HepG2 (cell line): ENCODE results near the gene ATRNL1. TPM values are rescaled to one million over a fixed set of nuclear protein-coding genes. Genes with fewer than 3 reads are reported as not detected.

ENCODE experiments used
- ATAC-seq: fragments of 200-7000 bp; cut with Tn5 transposase; 3 replicates; pipeline ENCODE4 v1.9.1; 2020; ENCODE audit warnings: mild to moderate bottlenecking, moderate library complexity
- BruUV-seq: library from RNA; stranded (reverse); fragments of 400-500 nt; replicated peaks from 2 replicates; lab custom pipeline; 2021; lab: Mats Ljungman, UMichigan
- CTCF ChIA-PET: fragments of 300-600 bp; formaldehyde crosslinking; extraction: SDS; loops from one replicate; lab custom pipeline; 2021; ENCODE audit warnings: low total read pairs, inconsistent platforms, low intra/inter-chr PET ratio; lab: Yijun Ruan, JAX
- POLR2A ChIA-PET: fragments of 350-600 bp; sonication (Branson Sonifier 250); formaldehyde crosslinking; loops from one replicate; lab custom pipeline; 2020; ENCODE audit warnings: antibody characterized with exemption, inconsistent platforms; lab: Yijun Ruan, JAX
- DNase-seq: peaks from one replicate; pipeline ENCODE4 v3.0.0-alpha.2; 2015; ENCODE audit warnings: low spot score
- FAIRE-seq: peaks from 3 replicates; lab custom pipeline; 2011; peaks lifted over from hg19 to GRCh38; lab: Jason Lieb, UNC
- H2AFZ ChIP-seq: one replicate; pipeline ENCODE4 v1.6.1; 2011; ENCODE audit warnings: low read length, inconsistent platforms
- H3K27ac ChIP-seq: fragments of 300-600 bp; 3 replicates; pipeline ENCODE4 v1.8.0; 2011; ENCODE audit warnings: mixed run types, mild to moderate bottlenecking, mixed read lengths, low read length, inconsistent platforms; ENCODE audit not compliant: insufficient read depth; ENCODE audit errors: extremely low read length
- H3K27me3 ChIP-seq, 2 experiments: fragments of 200-600 bp in 1 of 2; 2 replicates in 1 of 2; 3 replicates in 1 of 2; pipeline versions ENCODE4 v1.6.0 to v1.8.0; 2011; ENCODE audit warnings: low read length in 2 of 2, mild to moderate bottlenecking in 2 of 2, moderate library complexity in 2 of 2, inconsistent platforms in 1 of 2; ENCODE audit not compliant: insufficient read depth in 2 of 2, control insufficient read depth in 1 of 2
- H3K36me3 ChIP-seq, 2 experiments: fragments of 200-600 bp in 1 of 2; replicated peaks in 1 of 2; 2 replicates in 1 of 2; 3 replicates in 1 of 2; pipeline versions ENCODE4 v1.5.1 to v1.8.0; 2011; ENCODE audit warnings: low read length in 2 of 2, inconsistent platforms in 1 of 2; ENCODE audit not compliant: insufficient read depth in 2 of 2, control insufficient read depth in 1 of 2
- H3K4me1 ChIP-seq: 2 replicates; pipeline ENCODE4 v1.5.1; 2012; ENCODE audit warnings: low read length, inconsistent platforms; ENCODE audit not compliant: insufficient read depth
- H3K4me2 ChIP-seq: 2 replicates; pipeline ENCODE4 v1.6.0; 2011; ENCODE audit warnings: low read depth, low read length, inconsistent platforms
- H3K4me3 ChIP-seq, 3 experiments: fragments of 200-600 bp in 1 of 3; sonication (generic), shearing (Covaris generic) in 1 of 3; replicated peaks in 1 of 3; 2 replicates each; pipeline ENCODE4 v1.5.1; 2011 to 2016; ENCODE audit warnings: low read length in 3 of 3, inconsistent platforms in 2 of 3, low read depth in 2 of 3, mild to moderate bottlenecking in 2 of 3, control low read depth in 1 of 3, mixed read lengths in 1 of 3; ENCODE audit not compliant: insufficient read depth in 1 of 3
- H3K79me2 ChIP-seq: one replicate; pipeline ENCODE4 v1.6.1; 2011; ENCODE audit warnings: low read length, inconsistent platforms; ENCODE audit not compliant: insufficient read depth
- H3K9ac ChIP-seq: 2 replicates; pipeline ENCODE4 v1.6.0; 2011; ENCODE audit warnings: mild to moderate bottlenecking, low read depth, low read length, inconsistent platforms; ENCODE audit not compliant: insufficient read depth
- H3K9me3 ChIP-seq: 2 replicates; pipeline ENCODE4 v1.5.1; 2012; ENCODE audit warnings: mild to moderate bottlenecking, low read length
- H4K20me1 ChIP-seq: 2 replicates; pipeline ENCODE4 v1.6.0; 2011; ENCODE audit warnings: inconsistent platforms, mild to moderate bottlenecking, low read length, moderate library complexity; ENCODE audit not compliant: insufficient read depth
- FOXA1 ChIP-seq, 2 experiments: fragments of 450-650 bp in 1 of 2; sonication (generic) in 1 of 2; formaldehyde crosslinking in 1 of 2; IDR thresholded peaks; 2 replicates each; pipeline versions ENCODE4 v1.4.0 to v1.6.1; 2016 to 2020; ENCODE audit warnings: missing genetic modification reagents in 1 of 2
- LCORL ChIP-seq, 2 experiments: fragments of 450-650 bp in 1 of 2; sonication (generic) in 1 of 2; formaldehyde crosslinking in 1 of 2; IDR thresholded peaks; 2 replicates each; pipeline versions ENCODE4 v1.5.0 to v1.6.1; 2017 to 2020; ENCODE audit warnings: antibody characterized with exemption in 1 of 2, missing genetic modification reagents in 1 of 2
- MTA3 ChIP-seq: sonication (generic); formaldehyde crosslinking; IDR thresholded peaks from 2 replicates; pipeline ENCODE4 v1.4.0; 2020; ENCODE audit warnings: missing genetic modification reagents
- SALL1 ChIP-seq: sonication (generic); formaldehyde crosslinking; IDR thresholded peaks from 2 replicates; pipeline ENCODE4 v1.8.0; 2022; ENCODE audit warnings: mild to moderate bottlenecking, missing genetic modification reagents
- SRSF1 ChIP-seq: fragments of 200-400 bp; formaldehyde crosslinking; optimal IDR thresholded peaks from 2 replicates; pipeline ENCODE3; 2017; ENCODE audit warnings: mild to moderate bottlenecking, low read depth, low read length, moderate library complexity
- TARDBP ChIP-seq: sonication (generic); formaldehyde crosslinking; IDR thresholded peaks from 2 replicates; pipeline ENCODE4 v1.8.0; 2022; ENCODE audit warnings: mild to moderate bottlenecking, missing genetic modification reagents
- ZMYM4 ChIP-seq: sonication (generic); formaldehyde crosslinking; IDR thresholded peaks from 2 replicates; pipeline ENCODE4 v1.8.1; 2023; ENCODE audit warnings: mild to moderate bottlenecking, missing genetic modification reagents
- WGBS: methylation state at CpG from one replicate; pipeline ENCODE4 v1.1.6; 2017; ENCODE audit warnings: low lambda C conversion rate; 5-methylcytosine and 5-hydroxymethylcytosine counted together
- in situ Hi-C: cut with HindIII; loops from 2 replicates; pipeline ENCODE4 v1.10.0; 2017; ENCODE audit warnings: low pct_unique_long_range_greater_than_20kb; ENCODE audit not compliant: extremely low pct_ligation_motif_present
- intact Hi-C: fragments of 100-400 bp; cut with micrococcal nuclease; formaldehyde crosslinking; loops from one replicate; pipeline ENCODE4 v1.10.0; 2022; ENCODE audit not compliant: unreplicated experiment
- polyA plus RNA-seq, 8 experiments: library from polyadenylated mRNA; depleted of rRNA in 3 of 8; stranded (reverse) in 7 of 8; unstranded in 1 of 8; fragments of >200 nt; fragmentation: Illumina TruSeq in 4 of 8; extraction: Trizol in 4 of 8; gene quantifications; 2 replicates each; pipeline versions ENCODE4 v1.2.1 to v1.2.3, GENCODE V29; 2011 to 2016; ENCODE audit warnings: low read depth in 4 of 8, missing spikeins in 1 of 8, mixed read lengths in 1 of 8; ENCODE audit not compliant: insufficient read depth in 1 of 8
- total RNA-seq, 5 experiments: library from RNA; depleted of rRNA; stranded (reverse); fragments of >200 nt; fragmentation: Illumina TruSeq; extraction: Trizol; gene quantifications; 2 replicates each; pipeline ENCODE4 v1.2.3, GENCODE V29; 2016; ENCODE audit warnings: low read depth in 1 of 5

The ATRNL1 gene
- total and polyA plus RNA-seq, 2 of the 13 experiments (the other 11 are each of a cell fraction or from before 2014, with no cell fraction given), result 0.04 TPM; not detected in 1

GRCh38 chr10:115483294-115483693, 390.1 kb downstream of the ATRNL1 start:
- Histone ChIP-seq H3K4me2 (no peak overlapping the region), H3K9me3 (no peaks in the 10 kb centered on the region), H3K4me3 (no peak overlapping the region), H3K27ac (no peak overlapping the region), H3K4me1 (no peaks in the 10 kb centered on the region), H2AFZ (no peak overlapping the region), H3K27me3 (no peaks in the 10 kb centered on the region), H3K9ac (no peak overlapping the region), H4K20me1 (no peaks in the 10 kb centered on the region), H3K79me2 (no peaks in the 10 kb centered on the region), H3K36me3 (no peaks in the 10 kb centered on the region)
- TF ChIP-seq SRSF1, result no peak
- TF ChIP-seq LCORL (IDR thresholded peaks at IDR 0.05), result 0 out of 2 replicates have a peak, but pooled peaks have one; percentile 20
- TF ChIP-seq LCORL (CRISPR knock-in tag; IDR thresholded peaks at IDR 0.05), result no peak
- no peak for ATAC-seq
- ChIA-PET POLR2A (no interaction called here), CTCF (no interaction called here)
- no peak for DNase-seq
- in situ Hi-C loops, result no loop called here
- FAIRE-seq, result no peak
- intact Hi-C loops, result no loop called here
- no TSS peak for BruUV-seq
- WGBS, result 4% methylated on average over 2 of the region's 2 CpGs

GRCh38 chr10:115491526-115492140, 398.5 kb downstream of the ATRNL1 start:
- ATAC-seq (peak; percentile 70), DNase-seq (peak; percentile 5), FAIRE-seq (peak; percentile 43)
- Histone ChIP-seq H3K4me1 (peaks cover 6% of the 10 kb centered on the region; the same call in 1 of the 2 replicates), H2AFZ (no peak overlapping the region), H3K27ac (no peak overlapping the region), H3K9ac (no peak overlapping the region), H3K27me3 (no peaks in the 10 kb centered on the region; a peak in 1 of 5 replicates), H3K79me2 (no peaks in the 10 kb centered on the region), H3K4me2 (no peak overlapping the region), H3K4me3 (no peak overlapping the region), H3K9me3 (peaks cover 15% of the 10 kb centered on the region; the same call in 1 of the 2 replicates), H4K20me1 (no peaks in the 10 kb centered on the region), H3K36me3 (no peaks in the 10 kb centered on the region)
- BruUV-seq, result no TSS peak
- TF ChIP-seq ZMYM4 (0 out of 2 replicates have a peak, but pooled peaks have one; percentile 9), FOXA1 (IDR thresholded peaks at IDR 0.05) (no peak), FOXA1 (CRISPR knock-in tag; IDR thresholded peaks at IDR 0.05) (peak; percentile 18; the same call in 1 of the 2 replicates), TARDBP (CRISPR knock-in tag) (no peak), MTA3 (no peak), SALL1 (0 out of 2 replicates have a peak, but pooled peaks have one; percentile 9)
- in situ Hi-C loops, result no loop called here
- CTCF ChIA-PET, result no interaction called here
- intact Hi-C loops, result no loop called here
- POLR2A ChIA-PET, result no interaction called here
- WGBS, result 38% methylated on average over 6 of the region's 10 CpGs
